Skeletal muscle tissue (tissue), 4 donors: ENCODE data around the gene TENM4. TPM values are rescaled to one million over a fixed set of nuclear protein-coding genes. Genes with fewer than 3 reads are reported as not detected.

Source experiments
- H3K27ac ChIP-seq: one replicate; pipeline ENCODE4 v1.7.0; 2013; ENCODE audit warnings: mild to moderate bottlenecking, low read depth, low read length, inconsistent platforms
- H3K27me3 ChIP-seq, 3 donors: one replicate each; pipeline ENCODE4 v1.7.0; 2013; ENCODE audit warnings: low read length in 3 of 3; ENCODE audit not compliant: control insufficient read depth in 3 of 3, insufficient read depth in 3 of 3
- H3K36me3 ChIP-seq, 3 donors: one replicate each; pipeline ENCODE4 v1.7.0; 2013; ENCODE audit warnings: low read length in 3 of 3; ENCODE audit not compliant: control insufficient read depth in 3 of 3, insufficient read depth in 3 of 3
- H3K4me1 ChIP-seq, 3 donors: one replicate each; pipeline ENCODE4 v1.7.0; 2013; ENCODE audit warnings: low read length in 3 of 3, mild to moderate bottlenecking in 3 of 3; ENCODE audit not compliant: control insufficient read depth in 3 of 3, insufficient read depth in 3 of 3
- H3K4me3 ChIP-seq, 3 donors: one replicate each; pipeline ENCODE4 v1.7.0; 2013; ENCODE audit warnings: low read length in 3 of 3
- H3K9ac ChIP-seq, 3 donors: one replicate each; pipeline ENCODE4 v1.7.0; 2013; ENCODE audit warnings: low read length in 3 of 3, mild to moderate bottlenecking in 3 of 3, moderate library complexity in 2 of 3, low read depth in 1 of 3
- H3K9me3 ChIP-seq, 3 donors: one replicate each; pipeline ENCODE4 v1.7.0; 2013; ENCODE audit warnings: low read length in 3 of 3; ENCODE audit not compliant: control insufficient read depth in 3 of 3
- total RNA-seq: library from RNA; depleted of rRNA; stranded (reverse); fragments of >200 nt; gene quantifications from one replicate; pipeline ENCODE4 v1.2.3, GENCODE V29; 2014
- donor health status: Osteomylitis.

The TENM4 gene
- total RNA-seq, 1 donor from 2014 or later = 18.3 TPM

GRCh38 chr11:78768345-78768744 lies 672.5 kb downstream of the TENM4 start:
- H3K27ac ChIP-seq = no peak overlapping the region
- no peaks in the 10 kb centered on the region for H3K4me1 ChIP-seq
- no peaks in the 10 kb centered on the region for H3K27me3 ChIP-seq
- H3K36me3 ChIP-seq = no peaks in the 10 kb centered on the region
- no peak overlapping the region for H3K4me3 ChIP-seq
- H3K9me3 ChIP-seq = no peaks in the 10 kb centered on the region
- no peak overlapping the region for H3K9ac ChIP-seq

- no peak overlapping the region for H3K4me3 ChIP-seq
- H3K36me3 ChIP-seq = no peaks in the 10 kb centered on the region
- no peak overlapping the region for H3K27ac ChIP-seq
- H3K27me3 ChIP-seq = no peaks in the 10 kb centered on the region
- H3K9ac ChIP-seq = no peak overlapping the region
- H3K9me3 ChIP-seq = no peaks in the 10 kb centered on the region
- H3K4me1 ChIP-seq = no peaks in the 10 kb centered on the region
Measured at GRCh38 chr11:78767027-78767932, 673.5 kb downstream of the TENM4 start.

- Histone ChIP-seq H3K4me1 (no peaks in the 10 kb centered on the region), H3K27me3 (no peaks in the 10 kb centered on the region), H3K9me3 (no peaks in the 10 kb centered on the region), H3K36me3 (no peaks in the 10 kb centered on the region), H3K27ac (no peak overlapping the region), H3K4me3 (no peak overlapping the region), H3K9ac (no peak overlapping the region)
Measured at GRCh38 chr11:78764946-78765345, 675.9 kb downstream of the TENM4 start.

- no peak overlapping the region for H3K9ac ChIP-seq
- H3K27ac ChIP-seq = no peak overlapping the region
- no peaks in the 10 kb centered on the region for H3K27me3 ChIP-seq
- no peak overlapping the region for H3K4me3 ChIP-seq
- H3K9me3 ChIP-seq = no peaks in the 10 kb centered on the region
- H3K36me3 ChIP-seq = no peaks in the 10 kb centered on the region
- no peaks in the 10 kb centered on the region for H3K4me1 ChIP-seq
Measured at GRCh38 chr11:78763664-78764063, 677.2 kb downstream of the TENM4 start.

- Histone ChIP-seq H3K4me1 (no peaks in the 10 kb centered on the region), H3K27ac (no peak overlapping the region), H3K9me3 (no peaks in the 10 kb centered on the region), H3K27me3 (no peaks in the 10 kb centered on the region), H3K36me3 (no peaks in the 10 kb centered on the region), H3K9ac (no peak overlapping the region), H3K4me3 (no peak overlapping the region)
Measured at GRCh38 chr11:78762105-78762504, 678.7 kb downstream of the TENM4 start.

- Histone ChIP-seq H3K9me3 (no peaks in the 10 kb centered on the region), H3K27ac (no peak overlapping the region), H3K9ac (no peak overlapping the region), H3K27me3 (no peaks in the 10 kb centered on the region), H3K36me3 (no peaks in the 10 kb centered on the region), H3K4me3 (no peak overlapping the region), H3K4me1 (no peaks in the 10 kb centered on the region)
Measured at GRCh38 chr11:78759071-78759470, 681.8 kb downstream of the TENM4 start.

GRCh38 chr11:78753297-78753696 lies 687.5 kb downstream of the TENM4 start:
- Histone ChIP-seq H3K4me3 (no peak overlapping the region), H3K9me3 (no peaks in the 10 kb centered on the region), H3K36me3 (no peaks in the 10 kb centered on the region), H3K4me1 (no peaks in the 10 kb centered on the region), H3K9ac (no peak overlapping the region), H3K27me3 (no peaks in the 10 kb centered on the region), H3K27ac (no peak overlapping the region)

- Histone ChIP-seq H3K9ac (no peak overlapping the region), H3K4me3 (no peak overlapping the region)
Measured at GRCh38 chr11:78752494-78752893, 688.3 kb downstream of the TENM4 start.

GRCh38 chr11:78748918-78749690 lies 691.7 kb downstream of the TENM4 start:
- Histone ChIP-seq H3K4me3 (no peak overlapping the region), H3K36me3 (no peaks in the 10 kb centered on the region), H3K9ac (no peak overlapping the region), H3K27me3 (peaks cover 0 to 8% (median 0%) of the 10 kb centered on the region in 3 donors), H3K4me1 (no peaks in the 10 kb centered on the region), H3K9me3 (no peaks in the 10 kb centered on the region), H3K27ac (no peak overlapping the region)

More at GRCh38 chr11:78752494-78752893, 688.3 kb downstream of the TENM4 start:
- Histone ChIP-seq H3K27me3 (no peaks in the 10 kb centered on the region), H3K27ac (no peak overlapping the region), H3K9me3 (no peaks in the 10 kb centered on the region), H3K4me1 (no peaks in the 10 kb centered on the region), H3K36me3 (no peaks in the 10 kb centered on the region)

- H3K27me3 ChIP-seq = peaks cover 0 to 8% (median 0%) of the 10 kb centered on the region in 3 donors
- H3K36me3 ChIP-seq = no peaks in the 10 kb centered on the region
- H3K27ac ChIP-seq = no peak overlapping the region
- H3K9me3 ChIP-seq = no peaks in the 10 kb centered on the region
- peaks cover 3 to 10% (median 3%) of the 10 kb centered on the region in 3 donors for H3K4me1 ChIP-seq
- no peak overlapping the region for H3K4me3 ChIP-seq
- H3K9ac ChIP-seq = no peak overlapping the region
Measured at GRCh38 chr11:78744949-78745348, 695.9 kb downstream of the TENM4 start.
